Astrocyte of the cerebellum (primary cell): ENCODE results near the gene UBL4B.

Experiments used
- DNase-seq: peaks from one replicate; pipeline ENCODE4 v3.0.0-alpha.2; 2011; ENCODE audit warnings: low read depth
- H3K4me3 ChIP-seq: 2 replicates; pipeline ENCODE4 v1.5.1; 2011; ENCODE audit warnings: mild to moderate bottlenecking, low read depth, low read length, moderate library complexity
- CTCF ChIP-seq: IDR thresholded peaks from 2 replicates; pipeline ENCODE4 v1.5.1; 2012; ENCODE audit warnings: low read length, low read depth, moderate library complexity, mild to moderate bottlenecking; ENCODE audit errors: missing control alignments
- in situ Hi-C: cut with HindIII; loops from 2 replicates; pipeline ENCODE4 v1.10.0; 2017; ENCODE audit warnings: low sequenced_read_pairs

Gene UBL4B

GRCh38 chr1:110067893-110068645 is 44.2 kb upstream of the UBL4B start:
- no peak for TF ChIP-seq CTCF
- H3K4me3 ChIP-seq: no peak overlapping the region
- DNase-seq: no peak
- in situ Hi-C loops: no loop called here

GRCh38 chr1:110068646-110069403 is 43.4 kb upstream of the UBL4B start:
- no peak for DNase-seq
- in situ Hi-C loops: no loop called here
- no peak overlapping the region for H3K4me3 ChIP-seq

GRCh38 chr1:110069404-110070281 is 42.6 kb upstream of the UBL4B start:
- TF ChIP-seq CTCF: no peak
- in situ Hi-C loops: no loop called here
- DNase-seq: no peak

More at GRCh38 chr1:110068646-110069403, 43.4 kb upstream of the UBL4B start:
- TF ChIP-seq CTCF: no peak

GRCh38 chr1:110070282-110070669 is 42.0 kb upstream of the UBL4B start:
- H3K4me3 ChIP-seq: no peak overlapping the region
- DNase-seq: no peak
- TF ChIP-seq CTCF: no peak
- in situ Hi-C loops: no loop called here

More at GRCh38 chr1:110069404-110070281, 42.6 kb upstream of the UBL4B start:
- H3K4me3 ChIP-seq: no peak overlapping the region

GRCh38 chr1:110070671-110071242 is 41.5 kb upstream of the UBL4B start, which contains the start of gene ALX3:
Gene ALX3, minus strand, starts transcription at chr1:110070672. Its CDS starts 60 bp downstream, at chr1:110070612.
- DNase-seq: no peak
- TF ChIP-seq CTCF: no peak
- in situ Hi-C loops: no loop called here
- no peak within 1 kb of the TSS for H3K4me3 ChIP-seq

GRCh38 chr1:110074166-110074565 is 38.1 kb upstream of the UBL4B start:
- no peak overlapping the region for H3K4me3 ChIP-seq
- in situ Hi-C loops: no loop called here
- no peak for DNase-seq
- no peak for TF ChIP-seq CTCF
